K562 (cell line): ENCODE data around the gene IFNGR2. TPM values are rescaled to one million over a fixed set of nuclear protein-coding genes. Genes with fewer than 3 reads are reported as not detected.

Source experiments
- CCNT2 ChIP-seq: IDR thresholded peaks from 2 replicates; pipeline ENCODE4 v1.6.1; 2011; ENCODE audit warnings: borderline replicate concordance, low read depth, mild to moderate bottlenecking, moderate library complexity, mixed read lengths, low read length; ENCODE audit not compliant: insufficient read length; ENCODE audit errors: extremely low read depth
- NCOR1 ChIP-seq: fragments of 450-650 bp; IDR thresholded peaks from 2 replicates; pipeline ENCODE4 v1.6.1; 2016; ENCODE audit warnings: mild to moderate bottlenecking, moderate library complexity
- SIN3B ChIP-seq: fragments of 450-650 bp; IDR thresholded peaks from 2 replicates; pipeline ENCODE4 v1.6.1; 2017; ENCODE audit warnings: low read depth, mild to moderate bottlenecking, moderate library complexity
- ZBTB7A ChIP-seq: IDR thresholded peaks from 2 replicates; pipeline ENCODE4 v1.6.1; 2011; ENCODE audit warnings: low read depth, mild to moderate bottlenecking, low read length, moderate library complexity, borderline replicate concordance; ENCODE audit not compliant: control insufficient read depth
- polyA plus RNA-seq, 8 experiments: library from polyadenylated mRNA; depleted of rRNA in 4 of 8; stranded (reverse) in 5 of 8; unstranded in 3 of 8; fragments of >200 nt; fragmentation: Nextera tagmentation in 2 of 8; fragmentation: Illumina TruSeq in 1 of 8; extraction: Ambion mirVana in 2 of 8; extraction: Trizol in 1 of 8; gene quantifications; 2 replicates each; pipeline versions ENCODE4 v1.2.1 to v1.2.3, GENCODE V29; 2011 to 2014; ENCODE audit warnings: inconsistent platforms in 1 of 8, missing spikeins in 1 of 8
- total RNA-seq, 7 experiments: library from RNA; depleted of rRNA in 6 of 7; stranded (reverse); fragments of >200 nt in 6 of 7; fragmentation: Illumina TruSeq in 2 of 7; extraction: Trizol in 2 of 7; gene quantifications; 2 replicates each; pipeline versions ENCODE4 v1.2.1 to v1.2.3, GENCODE V29; 2011 to 2021; ENCODE audit warnings: low replicate concordance in 1 of 7
- TF ChIP-seq, protein P1 (sequence below), 2 experiments: IDR thresholded peaks; 2 replicates each; pipeline ENCODE4 v1.6.1; 2011; ENCODE audit warnings: borderline replicate concordance in 1 of 2, control low read depth in 1 of 2, low read depth in 1 of 2, low read length in 1 of 2, mild to moderate bottlenecking in 1 of 2, mixed read lengths in 1 of 2, moderate library complexity in 1 of 2; ENCODE audit not compliant: insufficient read depth in 1 of 2, insufficient read length in 1 of 2, poor library complexity in 1 of 2, severe bottlenecking in 1 of 2; ENCODE audit errors: extremely low read depth in 1 of 2
- TF ChIP-seq, protein P2 (sequence below): fragments of 200-600 bp; sonication (generic); IDR thresholded peaks from one replicate; pipeline ENCODE4 v1.6.1; 2012; ENCODE audit warnings: mild to moderate bottlenecking, low read depth, low read length, inconsistent platforms
- TF ChIP-seq, protein P3 (sequence below), 2 experiments: fragments of 200-800 bp in 1 of 2; sonication (Bioruptor generic) in 1 of 2; sonication (generic) in 1 of 2; formaldehyde crosslinking in 1 of 2; IDR thresholded peaks in 1 of 2; conservative IDR thresholded peaks in 1 of 2; 2 replicates each; pipeline versions ENCODE4 v1.5.0 to v1.6.1; 2016 to 2020; ENCODE audit warnings: missing compliant biosample characterization in 1 of 2, missing genetic modification characterization in 1 of 2, missing genetic modification reagents in 1 of 2
- TF ChIP-seq, protein P4 (sequence below): conservative IDR thresholded peaks from 2 replicates; pipeline ENCODE4 v1.6.1; 2011; ENCODE audit warnings: low read depth, mild to moderate bottlenecking, low read length; ENCODE audit not compliant: control insufficient read depth

IFNGR2 gene
- total and polyA plus RNA-seq, 9 of the 15 experiments (the other 6 are each of a cell fraction or from before 2014, with no cell fraction given): 6.7 to 58.0 (median 28.5) TPM

DNA sequence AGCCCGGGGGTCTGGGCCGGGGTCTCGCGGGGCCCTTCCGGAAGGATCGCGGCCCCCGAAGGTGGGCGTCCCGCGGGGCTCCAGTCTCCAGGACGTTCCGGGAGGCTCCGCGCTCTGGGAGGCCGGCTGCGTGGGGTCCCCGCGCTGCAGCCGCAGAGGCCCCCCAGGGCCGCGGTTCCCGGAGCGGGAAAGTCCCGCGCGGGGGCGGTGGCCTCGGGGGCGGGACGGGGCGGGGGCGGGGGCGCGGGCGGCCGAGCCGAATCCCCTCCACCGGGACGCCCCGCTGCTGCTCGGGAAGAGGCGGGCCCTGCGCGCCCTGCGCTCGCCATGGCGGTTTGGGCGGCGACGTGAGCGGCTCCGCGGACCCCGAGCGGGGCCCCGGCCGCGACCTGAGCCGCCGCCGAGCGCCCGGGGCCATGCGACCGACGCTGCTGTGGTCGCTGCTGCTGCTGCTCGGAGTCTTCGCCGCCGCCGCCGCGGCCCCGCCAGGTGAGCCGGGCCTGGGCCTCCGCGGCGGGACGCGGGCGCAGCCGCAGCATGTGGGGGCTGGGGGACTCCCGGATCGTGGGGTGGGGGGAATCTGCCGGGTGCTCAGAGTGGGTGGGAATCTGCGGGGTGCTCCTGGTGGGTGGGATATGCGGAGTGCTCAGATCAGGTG, at the start of gene IFNGR2 (continued):
- TF ChIP-seq, protein P1, sequence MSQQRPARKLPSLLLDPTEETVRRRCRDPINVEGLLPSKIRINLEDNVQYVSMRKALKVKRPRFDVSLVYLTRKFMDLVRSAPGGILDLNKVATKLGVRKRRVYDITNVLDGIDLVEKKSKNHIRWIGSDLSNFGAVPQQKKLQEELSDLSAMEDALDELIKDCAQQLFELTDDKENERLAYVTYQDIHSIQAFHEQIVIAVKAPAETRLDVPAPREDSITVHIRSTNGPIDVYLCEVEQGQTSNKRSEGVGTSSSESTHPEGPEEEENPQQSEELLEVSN (IDR thresholded peaks at IDR 0.05; ENCODE audit: borderline replicate concordance in 1 of 2, extremely low read depth in 1 of 2, insufficient read depth in 1 of 2, insufficient read length in 1 of 2, low read depth in 1 of 2, low read length in 1 of 2, poor library complexity in 1 of 2, severe bottlenecking in 1 of 2): peak; percentile 42 to 70
- TF ChIP-seq SIN3B (0 out of 2 replicates have a peak, but pooled peaks have one; percentile 35), CCNT2 (peak; percentile 60), NCOR1 (no peak), ZBTB7A (peak; percentile 66)
- TF ChIP-seq, protein P2, sequence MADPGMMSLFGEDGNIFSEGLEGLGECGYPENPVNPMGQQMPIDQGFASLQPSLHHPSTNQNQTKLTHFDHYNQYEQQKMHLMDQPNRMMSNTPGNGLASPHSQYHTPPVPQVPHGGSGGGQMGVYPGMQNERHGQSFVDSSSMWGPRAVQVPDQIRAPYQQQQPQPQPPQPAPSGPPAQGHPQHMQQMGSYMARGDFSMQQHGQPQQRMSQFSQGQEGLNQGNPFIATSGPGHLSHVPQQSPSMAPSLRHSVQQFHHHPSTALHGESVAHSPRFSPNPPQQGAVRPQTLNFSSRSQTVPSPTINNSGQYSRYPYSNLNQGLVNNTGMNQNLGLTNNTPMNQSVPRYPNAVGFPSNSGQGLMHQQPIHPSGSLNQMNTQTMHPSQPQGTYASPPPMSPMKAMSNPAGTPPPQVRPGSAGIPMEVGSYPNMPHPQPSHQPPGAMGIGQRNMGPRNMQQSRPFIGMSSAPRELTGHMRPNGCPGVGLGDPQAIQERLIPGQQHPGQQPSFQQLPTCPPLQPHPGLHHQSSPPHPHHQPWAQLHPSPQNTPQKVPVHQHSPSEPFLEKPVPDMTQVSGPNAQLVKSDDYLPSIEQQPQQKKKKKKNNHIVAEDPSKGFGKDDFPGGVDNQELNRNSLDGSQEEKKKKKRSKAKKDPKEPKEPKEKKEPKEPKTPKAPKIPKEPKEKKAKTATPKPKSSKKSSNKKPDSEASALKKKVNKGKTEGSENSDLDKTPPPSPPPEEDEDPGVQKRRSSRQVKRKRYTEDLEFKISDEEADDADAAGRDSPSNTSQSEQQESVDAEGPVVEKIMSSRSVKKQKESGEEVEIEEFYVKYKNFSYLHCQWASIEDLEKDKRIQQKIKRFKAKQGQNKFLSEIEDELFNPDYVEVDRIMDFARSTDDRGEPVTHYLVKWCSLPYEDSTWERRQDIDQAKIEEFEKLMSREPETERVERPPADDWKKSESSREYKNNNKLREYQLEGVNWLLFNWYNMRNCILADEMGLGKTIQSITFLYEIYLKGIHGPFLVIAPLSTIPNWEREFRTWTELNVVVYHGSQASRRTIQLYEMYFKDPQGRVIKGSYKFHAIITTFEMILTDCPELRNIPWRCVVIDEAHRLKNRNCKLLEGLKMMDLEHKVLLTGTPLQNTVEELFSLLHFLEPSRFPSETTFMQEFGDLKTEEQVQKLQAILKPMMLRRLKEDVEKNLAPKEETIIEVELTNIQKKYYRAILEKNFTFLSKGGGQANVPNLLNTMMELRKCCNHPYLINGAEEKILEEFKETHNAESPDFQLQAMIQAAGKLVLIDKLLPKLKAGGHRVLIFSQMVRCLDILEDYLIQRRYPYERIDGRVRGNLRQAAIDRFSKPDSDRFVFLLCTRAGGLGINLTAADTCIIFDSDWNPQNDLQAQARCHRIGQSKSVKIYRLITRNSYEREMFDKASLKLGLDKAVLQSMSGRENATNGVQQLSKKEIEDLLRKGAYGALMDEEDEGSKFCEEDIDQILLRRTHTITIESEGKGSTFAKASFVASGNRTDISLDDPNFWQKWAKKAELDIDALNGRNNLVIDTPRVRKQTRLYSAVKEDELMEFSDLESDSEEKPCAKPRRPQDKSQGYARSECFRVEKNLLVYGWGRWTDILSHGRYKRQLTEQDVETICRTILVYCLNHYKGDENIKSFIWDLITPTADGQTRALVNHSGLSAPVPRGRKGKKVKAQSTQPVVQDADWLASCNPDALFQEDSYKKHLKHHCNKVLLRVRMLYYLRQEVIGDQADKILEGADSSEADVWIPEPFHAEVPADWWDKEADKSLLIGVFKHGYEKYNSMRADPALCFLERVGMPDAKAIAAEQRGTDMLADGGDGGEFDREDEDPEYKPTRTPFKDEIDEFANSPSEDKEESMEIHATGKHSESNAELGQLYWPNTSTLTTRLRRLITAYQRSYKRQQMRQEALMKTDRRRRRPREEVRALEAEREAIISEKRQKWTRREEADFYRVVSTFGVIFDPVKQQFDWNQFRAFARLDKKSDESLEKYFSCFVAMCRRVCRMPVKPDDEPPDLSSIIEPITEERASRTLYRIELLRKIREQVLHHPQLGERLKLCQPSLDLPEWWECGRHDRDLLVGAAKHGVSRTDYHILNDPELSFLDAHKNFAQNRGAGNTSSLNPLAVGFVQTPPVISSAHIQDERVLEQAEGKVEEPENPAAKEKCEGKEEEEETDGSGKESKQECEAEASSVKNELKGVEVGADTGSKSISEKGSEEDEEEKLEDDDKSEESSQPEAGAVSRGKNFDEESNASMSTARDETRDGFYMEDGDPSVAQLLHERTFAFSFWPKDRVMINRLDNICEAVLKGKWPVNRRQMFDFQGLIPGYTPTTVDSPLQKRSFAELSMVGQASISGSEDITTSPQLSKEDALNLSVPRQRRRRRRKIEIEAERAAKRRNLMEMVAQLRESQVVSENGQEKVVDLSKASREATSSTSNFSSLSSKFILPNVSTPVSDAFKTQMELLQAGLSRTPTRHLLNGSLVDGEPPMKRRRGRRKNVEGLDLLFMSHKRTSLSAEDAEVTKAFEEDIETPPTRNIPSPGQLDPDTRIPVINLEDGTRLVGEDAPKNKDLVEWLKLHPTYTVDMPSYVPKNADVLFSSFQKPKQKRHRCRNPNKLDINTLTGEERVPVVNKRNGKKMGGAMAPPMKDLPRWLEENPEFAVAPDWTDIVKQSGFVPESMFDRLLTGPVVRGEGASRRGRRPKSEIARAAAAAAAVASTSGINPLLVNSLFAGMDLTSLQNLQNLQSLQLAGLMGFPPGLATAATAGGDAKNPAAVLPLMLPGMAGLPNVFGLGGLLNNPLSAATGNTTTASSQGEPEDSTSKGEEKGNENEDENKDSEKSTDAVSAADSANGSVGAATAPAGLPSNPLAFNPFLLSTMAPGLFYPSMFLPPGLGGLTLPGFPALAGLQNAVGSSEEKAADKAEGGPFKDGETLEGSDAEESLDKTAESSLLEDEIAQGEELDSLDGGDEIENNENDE: no peak
- TF ChIP-seq, protein P3, sequence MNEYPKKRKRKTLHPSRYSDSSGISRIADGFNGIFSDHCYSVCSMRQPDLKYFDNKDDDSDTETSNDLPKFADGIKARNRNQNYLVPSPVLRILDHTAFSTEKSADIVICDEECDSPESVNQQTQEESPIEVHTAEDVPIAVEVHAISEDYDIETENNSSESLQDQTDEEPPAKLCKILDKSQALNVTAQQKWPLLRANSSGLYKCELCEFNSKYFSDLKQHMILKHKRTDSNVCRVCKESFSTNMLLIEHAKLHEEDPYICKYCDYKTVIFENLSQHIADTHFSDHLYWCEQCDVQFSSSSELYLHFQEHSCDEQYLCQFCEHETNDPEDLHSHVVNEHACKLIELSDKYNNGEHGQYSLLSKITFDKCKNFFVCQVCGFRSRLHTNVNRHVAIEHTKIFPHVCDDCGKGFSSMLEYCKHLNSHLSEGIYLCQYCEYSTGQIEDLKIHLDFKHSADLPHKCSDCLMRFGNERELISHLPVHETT (CRISPR knock-in tag; conservative IDR thresholded peaks at IDR 0.05 in 1 of 2, IDR thresholded peaks at IDR 0.05 in 1 of 2): peak in 1 of 2 experiments; percentile 68; a peak in 1 of 4 replicates
- TF ChIP-seq, protein P4, sequence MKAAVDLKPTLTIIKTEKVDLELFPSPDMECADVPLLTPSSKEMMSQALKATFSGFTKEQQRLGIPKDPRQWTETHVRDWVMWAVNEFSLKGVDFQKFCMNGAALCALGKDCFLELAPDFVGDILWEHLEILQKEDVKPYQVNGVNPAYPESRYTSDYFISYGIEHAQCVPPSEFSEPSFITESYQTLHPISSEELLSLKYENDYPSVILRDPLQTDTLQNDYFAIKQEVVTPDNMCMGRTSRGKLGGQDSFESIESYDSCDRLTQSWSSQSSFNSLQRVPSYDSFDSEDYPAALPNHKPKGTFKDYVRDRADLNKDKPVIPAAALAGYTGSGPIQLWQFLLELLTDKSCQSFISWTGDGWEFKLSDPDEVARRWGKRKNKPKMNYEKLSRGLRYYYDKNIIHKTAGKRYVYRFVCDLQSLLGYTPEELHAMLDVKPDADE: peak; percentile 6; the same call in 1 of the 2 replicates
